GF-D8 (cell line): ENCODE results near the gene VCP.
A peak's percentile ranks its signal among the peaks of the same experiment; 100 is the strongest.

Experiments used
- DNase-seq: peaks from one replicate; lab custom pipeline; 2025; lab: John Stamatoyannopoulos, UW

The VCP gene

GRCh38 chr9:35103660-35104191 lies 31.3 kb upstream of the VCP start:
- DNase-seq: no peak

DNA sequence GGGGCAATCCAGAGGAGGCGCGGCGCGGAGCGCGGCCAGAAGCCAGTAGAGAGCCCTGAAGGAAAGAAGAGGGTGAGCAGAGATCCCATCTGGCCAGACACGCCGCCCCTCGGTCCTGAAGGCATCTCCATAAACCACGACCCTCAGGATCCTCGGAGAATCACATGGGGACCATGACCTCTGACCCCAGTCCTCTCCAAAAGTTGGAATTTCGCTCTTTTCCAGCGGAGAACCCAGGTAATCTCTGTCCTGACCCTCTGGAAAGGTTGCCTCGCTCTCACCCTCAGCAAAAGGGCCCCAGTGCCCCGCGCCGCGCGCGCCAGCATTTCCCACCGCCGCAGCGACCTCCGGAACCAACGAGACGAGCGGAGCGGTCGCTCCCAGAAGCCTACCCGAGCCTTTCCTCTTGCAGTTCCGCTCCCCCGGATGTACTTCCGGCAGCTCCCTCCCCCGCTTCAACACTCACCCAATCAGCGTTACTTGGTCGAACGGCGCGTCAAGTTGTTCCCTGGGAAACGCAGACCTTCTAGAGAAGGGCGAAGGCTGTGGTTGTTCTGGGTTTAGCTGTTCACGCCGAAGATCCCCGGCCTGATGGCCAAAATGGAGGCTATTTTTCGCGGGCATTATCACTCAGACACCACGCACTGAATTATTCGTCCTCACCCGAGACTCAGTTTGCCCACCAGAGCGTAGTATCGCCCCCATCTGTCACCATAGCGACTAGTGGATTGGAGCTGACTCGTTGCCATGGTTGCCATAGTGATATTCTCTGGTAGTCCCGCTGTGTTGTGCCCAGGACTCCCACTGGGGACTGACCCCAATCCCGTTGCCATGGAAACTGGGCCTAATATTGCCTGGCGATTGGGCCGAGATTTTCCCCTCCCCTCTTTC lies 30.6 kb upstream of the VCP start, which contains the start of gene STOML2:
TSS of gene STOML2 (minus strand) at position 363 of the 891 bp plus-strand sequence. CDS start at position 326, 37 bp downstream.
- peak; percentile 87 for DNase-seq

DNA sequence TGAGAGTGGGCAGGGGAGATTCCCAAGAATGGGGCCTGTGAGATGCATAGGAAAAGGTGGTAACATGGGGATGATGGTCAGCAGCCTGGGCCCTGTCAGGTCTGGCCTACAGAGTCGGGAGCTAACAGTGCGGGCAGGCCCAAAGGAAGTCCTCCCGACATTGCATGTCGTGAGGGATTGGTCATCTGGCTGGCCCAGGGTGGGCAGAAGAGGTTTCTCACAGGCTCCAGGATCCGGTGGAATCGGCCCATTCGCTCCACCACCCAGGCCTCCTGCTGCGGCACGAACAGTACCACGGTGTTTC lies 30.0 kb upstream of the VCP start:
- no peak for DNase-seq

- DNase-seq: no peak
Measured at GRCh38 chr9:35097573-35097972, 25.1 kb upstream of the VCP start.

GRCh38 chr9:35096035-35096849 lies 23.8 kb upstream of the VCP start, which contains the start of gene PIGO:
Gene PIGO (minus strand): TSS chr9:35096591. CDS start chr9:35095565, 1,026 bp downstream.
- DNase-seq: peak; percentile 62

DNA sequence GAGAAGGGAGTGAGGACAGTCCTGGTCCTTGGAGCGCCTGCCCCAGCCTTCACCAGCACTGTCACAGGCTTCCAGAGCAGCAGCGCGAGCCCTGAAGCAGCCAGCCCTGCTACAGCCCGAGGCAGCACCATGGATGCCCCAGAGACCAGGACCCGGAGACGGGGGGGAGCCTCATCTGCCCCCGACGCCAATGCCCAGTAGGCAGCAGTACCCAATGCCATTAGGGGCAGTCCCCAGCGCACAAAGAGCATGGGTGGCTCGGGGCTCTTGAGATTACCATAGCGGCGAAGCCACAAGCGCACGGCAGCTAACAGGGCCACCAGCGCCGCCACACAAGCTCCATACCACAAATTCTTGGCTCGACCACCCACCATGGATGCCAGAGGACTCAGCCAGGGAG lies 19.1 kb upstream of the VCP start:
- DNase-seq: no peak

GRCh38 chr9:35089434-35089833 lies 17.0 kb upstream of the VCP start:
- no peak for DNase-seq

DNA sequence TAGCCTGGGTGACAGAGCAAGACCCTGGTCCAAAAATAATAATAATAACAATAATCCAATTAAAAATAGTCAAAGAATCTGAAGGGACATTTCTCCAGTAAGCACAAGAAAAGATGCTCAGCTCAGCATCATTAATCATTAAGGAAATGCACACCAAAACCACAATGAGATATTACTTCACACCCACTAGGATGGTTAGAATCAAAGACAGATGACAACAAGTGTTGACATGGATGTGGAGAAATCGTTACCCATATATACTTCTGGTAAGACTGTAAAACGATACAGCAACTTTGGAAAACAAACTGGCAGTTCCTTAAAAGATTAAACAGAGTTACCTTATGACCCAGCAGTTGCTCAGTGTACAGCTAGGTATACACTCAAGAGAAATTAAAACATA lies 12.7 kb upstream of the VCP start:
- DNase-seq: no peak

- peak; percentile 76 for DNase-seq
Measured at GRCh38 chr9:35079426-35080341, 7.3 kb upstream of the VCP start, which contains the start of gene FANCG. Gene FANCG (minus strand): TSS chr9:35079942. CDS start chr9:35079524, 418 bp downstream.

DNA sequence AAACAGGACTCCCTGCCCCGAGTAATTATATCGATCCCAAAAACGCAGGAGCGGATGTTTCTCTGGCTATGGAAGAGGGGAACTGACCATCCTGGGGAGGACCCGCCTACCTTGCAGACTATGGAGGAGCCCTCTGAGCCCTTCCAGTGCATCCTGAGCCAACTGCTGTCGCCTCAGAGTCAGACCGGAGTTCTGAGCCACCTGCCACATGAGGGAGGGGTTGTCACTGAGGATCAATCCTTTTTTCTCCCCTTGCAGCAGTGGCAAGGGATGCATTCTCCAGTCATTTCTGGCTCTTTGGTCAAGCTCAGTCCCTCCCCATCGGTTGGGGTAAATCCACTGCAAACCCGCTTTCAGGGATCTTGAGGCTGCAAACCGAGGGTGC lies 6.6 kb upstream of the VCP start:
- DNase-seq: no peak

- no peak for DNase-seq
Measured at GRCh38 chr9:35078066-35078465, 5.6 kb upstream of the VCP start.

- no peak for DNase-seq
Measured at GRCh38 chr9:35076848-35077247, 4.4 kb upstream of the VCP start.

- no peak for DNase-seq
Measured at GRCh38 chr9:35075358-35075757, 2.9 kb upstream of the VCP start.

DNA sequence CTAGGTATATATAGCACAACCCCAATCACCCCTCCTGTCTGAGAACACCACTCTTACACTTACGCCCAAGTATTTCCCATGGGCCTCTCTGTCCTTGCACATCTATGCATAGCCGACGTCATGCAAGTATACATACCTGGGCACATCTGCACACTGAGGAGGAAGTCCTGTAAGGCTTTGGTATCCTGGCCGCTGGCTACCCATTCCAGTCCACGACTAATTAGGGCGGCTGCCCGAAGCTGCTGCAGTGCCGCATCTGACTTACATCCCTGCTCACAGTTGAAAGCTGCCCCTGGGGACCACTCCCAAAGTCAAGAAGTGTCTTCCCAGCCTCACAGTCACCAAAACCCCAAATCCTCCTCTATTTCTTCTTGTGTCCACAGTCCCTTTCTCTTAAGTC lies 2.4 kb upstream of the VCP start:
- no peak for DNase-seq

- no peak for DNase-seq
Measured at GRCh38 chr9:35074141-35074540, 1.7 kb upstream of the VCP start.

- DNase-seq: no peak
Measured at GRCh38 chr9:35073279-35073612, 821 bp upstream of the VCP start.

DNA sequence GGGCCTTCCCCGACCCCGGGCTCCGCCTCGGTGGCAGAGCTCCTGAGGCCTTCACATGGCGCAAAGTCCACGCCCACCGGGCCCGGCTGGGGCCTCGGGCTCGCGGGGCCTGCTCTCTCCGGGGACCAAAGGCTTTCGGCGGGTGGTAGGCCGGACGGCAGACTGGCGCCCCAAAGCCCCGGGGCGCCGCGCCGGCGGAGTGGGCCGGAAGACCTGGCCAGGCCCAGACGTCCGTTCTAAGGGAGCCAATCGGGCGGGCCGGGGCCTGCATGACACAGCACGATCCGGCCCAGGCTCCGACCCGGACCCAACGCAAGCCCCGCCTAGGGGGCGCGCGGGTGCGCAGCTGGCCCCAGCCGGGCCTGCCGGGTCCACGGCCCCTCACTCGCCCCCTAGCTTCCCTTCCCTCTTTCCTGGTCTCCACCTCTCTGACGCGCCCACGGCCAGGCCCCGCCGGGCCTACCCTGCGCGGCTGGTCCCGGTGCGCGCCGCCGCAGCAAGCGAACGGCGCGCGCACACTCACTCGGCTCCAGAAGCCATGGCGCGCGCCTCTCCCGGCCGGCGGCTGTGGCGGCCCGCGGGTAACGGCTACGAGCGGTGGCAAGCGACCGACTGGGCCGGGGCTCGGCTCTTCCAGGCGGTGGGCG lies 488 bp downstream of the VCP start:
- peak; percentile 34 for DNase-seq

GRCh38 chr9:35070823-35071813 lies 1.3 kb downstream of the VCP start:
- no peak for DNase-seq

- no peak for DNase-seq
Measured at GRCh38 chr9:35069020-35069419, 3.4 kb downstream of the VCP start.

DNA sequence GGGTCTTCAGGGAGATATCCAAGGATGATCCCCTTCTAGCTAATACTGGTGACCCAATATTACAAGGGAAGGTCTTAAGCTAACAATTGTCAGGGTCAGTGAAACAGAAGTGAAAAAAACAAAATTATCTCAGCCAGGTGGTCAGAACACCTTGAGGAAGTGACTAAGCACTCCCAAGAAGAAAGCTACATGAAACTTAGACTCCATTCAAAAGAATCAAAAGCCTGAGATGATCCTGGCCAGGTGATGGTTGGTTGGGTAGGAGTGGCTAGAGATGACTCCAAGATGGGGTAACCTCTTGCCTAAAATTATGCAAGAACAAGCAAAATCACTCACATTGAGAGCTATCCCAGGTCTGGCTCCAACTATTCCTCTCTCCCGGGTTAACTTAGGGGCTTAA lies 5.4 kb downstream of the VCP start:
- no peak for DNase-seq
